ENCODE results near the gene TUBG1. TPM values are rescaled to one million over a fixed set of nuclear protein-coding genes. Genes with fewer than 3 reads are reported as not detected.
"Not testable (repeated sequence)": the region's sequence is repeated elsewhere in the genome, so short reads cannot be mapped to it uniquely, and the experiment has no call there.

TUBG1 gene
- polyA plus RNA-seq, 4 donors, result 22.8 to 43.3 (median 33.3) TPM

- 5 to 13% (median 12%) methylated on average over 27 to 35 of the region's 42 CpGs for WGBS, 3 donors
- H3K27me3 ChIP-seq (ENCODE audit: control insufficient read depth in 3 of 3, insufficient read depth in 3 of 3, low read length in 3 of 3); H3K9me3 ChIP-seq (ENCODE audit: control insufficient read depth in 2 of 2, insufficient read depth in 1 of 2, low read depth in 1 of 2, low read length in 1 of 2); FAIRE-seq: not testable (repeated sequence)
- Histone ChIP-seq H3K36me3 (ENCODE audit: control insufficient read depth in 3 of 3, insufficient read depth in 2 of 3, low read depth in 1 of 3, low read length in 3 of 3) (peaks cover 4 to 40% (median 12%) of the 10 kb centered on the region in 3 donors), H3K4me1 (ENCODE audit: control insufficient read depth in 3 of 3, insufficient read depth in 2 of 3, low read depth in 1 of 3, low read length in 2 of 3) (peaks cover 0 to 21% (median 8%) of the 10 kb centered on the region in 3 donors), H3K27ac (ENCODE audit: low read depth in 1 of 3, low read length in 2 of 3) (peak overlapping the region; percentile 57 to 89 (median 83)), H3K4me3 (ENCODE audit: low read depth in 1 of 3, low read length in 3 of 3) (peak overlapping the region; percentile 68 to 82 (median 72))
- peak; percentile 22 to 43 for DNase-seq
Measured at GRCh38 chr17:42609814-42610801, 625 bp downstream of the TUBG1 start.

- FAIRE-seq (no peak), DNase-seq (no peak)
- H3K27ac ChIP-seq (ENCODE audit: low read depth in 1 of 3, low read length in 2 of 3), result no peak overlapping the region
- no peak overlapping the region for H3K4me3 ChIP-seq (ENCODE audit: low read depth in 1 of 3, low read length in 3 of 3)
- no peaks in the 10 kb centered on the region for H3K9me3 ChIP-seq (ENCODE audit: control insufficient read depth in 2 of 2, insufficient read depth in 1 of 2, low read depth in 1 of 2, low read length in 1 of 2)
- WGBS, 3 donors, result 95 to 98% (median 95%) methylated on average over 4 of the region's 4 CpGs
- peaks cover 0 to 19% (median 6%) of the 10 kb centered on the region in 3 donors for H3K4me1 ChIP-seq (ENCODE audit: control insufficient read depth in 3 of 3, insufficient read depth in 2 of 3, low read depth in 1 of 3, low read length in 2 of 3)
- no peaks in the 10 kb centered on the region for H3K27me3 ChIP-seq (ENCODE audit: control insufficient read depth in 3 of 3, insufficient read depth in 3 of 3, low read length in 3 of 3)
- H3K36me3 ChIP-seq (ENCODE audit: control insufficient read depth in 3 of 3, insufficient read depth in 2 of 3, low read depth in 1 of 3, low read length in 3 of 3), result peaks cover 10 to 48% (median 15%) of the 10 kb centered on the region in 3 donors
Measured at GRCh38 chr17:42612013-42612412, 2.5 kb downstream of the TUBG1 start.

GRCh38 chr17:42613699-42614295 is 4.3 kb downstream of the TUBG1 start:
- no peak for FAIRE-seq

GRCh38 chr17:42617956-42618431 is 8.5 kb downstream of the TUBG1 start:
- H3K9me3 ChIP-seq (ENCODE audit: control insufficient read depth in 2 of 2, insufficient read depth in 1 of 2, low read depth in 1 of 2, low read length in 1 of 2), result no peaks in the 10 kb centered on the region
- 61 to 72% (median 71%) methylated on average over 4 of the region's 4 CpGs for WGBS, 3 donors
- DNase-seq (no peak), FAIRE-seq (no peak)
- H3K36me3 ChIP-seq (ENCODE audit: control insufficient read depth in 3 of 3, insufficient read depth in 2 of 3, low read depth in 1 of 3, low read length in 3 of 3), result peaks cover 8 to 29% (median 15%) of the 10 kb centered on the region in 3 donors
- peaks cover 0 to 5% (median 0%) of the 10 kb centered on the region in 3 donors for H3K4me1 ChIP-seq (ENCODE audit: control insufficient read depth in 3 of 3, insufficient read depth in 2 of 3, low read depth in 1 of 3, low read length in 2 of 3)
- H3K27me3 ChIP-seq (ENCODE audit: control insufficient read depth in 3 of 3, insufficient read depth in 3 of 3, low read length in 3 of 3), result no peaks in the 10 kb centered on the region
- H3K27ac ChIP-seq (ENCODE audit: low read depth in 1 of 3, low read length in 2 of 3), result peak overlapping the region in 1 of 3 donors; percentile 4
- no peak overlapping the region for H3K4me3 ChIP-seq (ENCODE audit: low read depth in 1 of 3, low read length in 3 of 3)

More at GRCh38 chr17:42613699-42614295, 4.3 kb downstream of the TUBG1 start:
- H3K27ac ChIP-seq (ENCODE audit: low read depth in 1 of 3, low read length in 2 of 3), result no peak overlapping the region
- DNase-seq, result no peak
- peaks cover 0 to 10% (median 2%) of the 10 kb centered on the region in 3 donors for H3K4me1 ChIP-seq (ENCODE audit: control insufficient read depth in 3 of 3, insufficient read depth in 2 of 3, low read depth in 1 of 3, low read length in 2 of 3)
- H3K27me3 ChIP-seq (ENCODE audit: control insufficient read depth in 3 of 3, insufficient read depth in 3 of 3, low read length in 3 of 3), result no peaks in the 10 kb centered on the region
- peaks cover 10 to 45% (median 15%) of the 10 kb centered on the region in 3 donors for H3K36me3 ChIP-seq (ENCODE audit: control insufficient read depth in 3 of 3, insufficient read depth in 2 of 3, low read depth in 1 of 3, low read length in 3 of 3)
- H3K9me3 ChIP-seq (ENCODE audit: control insufficient read depth in 2 of 2, insufficient read depth in 1 of 2, low read depth in 1 of 2, low read length in 1 of 2), result no peaks in the 10 kb centered on the region
- H3K4me3 ChIP-seq (ENCODE audit: low read depth in 1 of 3, low read length in 3 of 3), result no peak overlapping the region
- 95 to 98% (median 96%) methylated on average over 17 of the region's 17 CpGs for WGBS, 3 donors

- peak overlapping the region in 1 of 3 donors; percentile 14 for H3K27ac ChIP-seq (ENCODE audit: low read depth in 1 of 3, low read length in 2 of 3)
- no peaks in the 10 kb centered on the region for H3K9me3 ChIP-seq (ENCODE audit: control insufficient read depth in 2 of 2, insufficient read depth in 1 of 2, low read depth in 1 of 2, low read length in 1 of 2)
- no peaks in the 10 kb centered on the region for H3K27me3 ChIP-seq (ENCODE audit: control insufficient read depth in 3 of 3, insufficient read depth in 3 of 3, low read length in 3 of 3)
- H3K4me3 ChIP-seq (ENCODE audit: low read depth in 1 of 3, low read length in 3 of 3), result no peak overlapping the region
- DNase-seq, result peak; percentile 34 to 76
- FAIRE-seq, result no peak
- peaks cover 8 to 23% (median 9%) of the 10 kb centered on the region in 3 donors for H3K36me3 ChIP-seq (ENCODE audit: control insufficient read depth in 3 of 3, insufficient read depth in 2 of 3, low read depth in 1 of 3, low read length in 3 of 3)
- WGBS, 3 donors, result 15 to 26% (median 19%) methylated on average over 9 of the region's 9 CpGs
- peaks cover 0 to 5% (median 0%) of the 10 kb centered on the region in 3 donors for H3K4me1 ChIP-seq (ENCODE audit: control insufficient read depth in 3 of 3, insufficient read depth in 2 of 3, low read depth in 1 of 3, low read length in 2 of 3)
Measured at GRCh38 chr17:42618442-42619150, 9.1 kb downstream of the TUBG1 start.

- not testable (repeated sequence) for H3K27me3 ChIP-seq (ENCODE audit: control insufficient read depth in 3 of 3, insufficient read depth in 3 of 3, low read length in 3 of 3); FAIRE-seq; H3K9me3 ChIP-seq (ENCODE audit: control insufficient read depth in 2 of 2, insufficient read depth in 1 of 2, low read depth in 1 of 2, low read length in 1 of 2); H3K36me3 ChIP-seq (ENCODE audit: control insufficient read depth in 3 of 3, insufficient read depth in 2 of 3, low read depth in 1 of 3, low read length in 3 of 3); H3K27ac ChIP-seq (ENCODE audit: low read depth in 1 of 3, low read length in 2 of 3); H3K4me3 ChIP-seq (ENCODE audit: low read depth in 1 of 3, low read length in 3 of 3); DNase-seq; H3K4me1 ChIP-seq (ENCODE audit: control insufficient read depth in 3 of 3, insufficient read depth in 2 of 3, low read depth in 1 of 3, low read length in 2 of 3)
- WGBS, 3 donors, result 87 to 91% (median 90%) methylated on average over 3 of the region's 3 CpGs
Measured at GRCh38 chr17:42621987-42622386, 12.5 kb downstream of the TUBG1 start.

- H3K4me3 ChIP-seq (ENCODE audit: low read depth in 1 of 3, low read length in 3 of 3), result no peak overlapping the region
- DNase-seq (no peak), FAIRE-seq (no peak)
- no peak overlapping the region for H3K27ac ChIP-seq (ENCODE audit: low read depth in 1 of 3, low read length in 2 of 3)
- H3K27me3 ChIP-seq (ENCODE audit: control insufficient read depth in 3 of 3, insufficient read depth in 3 of 3, low read length in 3 of 3), result no peaks in the 10 kb centered on the region
- H3K36me3 ChIP-seq (ENCODE audit: control insufficient read depth in 3 of 3, insufficient read depth in 2 of 3, low read depth in 1 of 3, low read length in 3 of 3), result no peaks in the 10 kb centered on the region
- H3K9me3 ChIP-seq (ENCODE audit: control insufficient read depth in 2 of 2, insufficient read depth in 1 of 2, low read depth in 1 of 2, low read length in 1 of 2), result no peaks in the 10 kb centered on the region
- H3K4me1 ChIP-seq (ENCODE audit: control insufficient read depth in 3 of 3, insufficient read depth in 2 of 3, low read depth in 1 of 3, low read length in 2 of 3), result peaks cover 0 to 5% (median 0%) of the 10 kb centered on the region in 3 donors
- 87 to 96% (median 95%) methylated on average over 2 of the region's 2 CpGs for WGBS, 3 donors
Measured at GRCh38 chr17:42623271-42623670, 13.8 kb downstream of the TUBG1 start.
